Measurements from ENCODE around the gene SETX.

Gene SETX

DNA sequence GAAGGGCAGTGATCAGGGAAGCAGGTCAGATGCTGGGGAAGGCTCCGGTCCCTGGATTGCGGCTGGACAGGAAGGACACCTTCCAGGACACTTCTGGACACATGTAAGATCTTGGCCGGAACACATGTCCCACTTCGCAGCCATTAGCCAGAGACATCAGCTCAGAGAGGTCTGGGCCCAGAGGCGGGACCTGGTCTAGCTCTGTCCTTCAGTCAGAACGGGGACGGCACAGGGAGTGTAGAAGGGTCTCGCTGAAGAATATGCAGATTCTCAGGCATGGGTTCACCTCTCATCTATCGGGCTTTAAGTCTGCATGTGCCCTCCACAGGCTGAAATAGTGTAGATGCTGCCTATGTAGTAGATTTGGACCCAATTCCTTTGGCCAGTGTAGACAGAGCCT, 119.7 kb downstream of the SETX start:
- no peaks in the 10 kb centered on the region for H3K9me2 ChIP-seq (replicated peaks; ENCODE audit: insufficient read depth, low read length)
- H3K79me2 ChIP-seq (ENCODE audit: insufficient read depth, low read length), result no peaks in the 10 kb centered on the region
- H3F3A ChIP-seq (ENCODE audit: insufficient read depth), result no peaks in the 10 kb centered on the region
- H3K9ac ChIP-seq (ENCODE audit: low read length), result no peak overlapping the region
- H2AFZ ChIP-seq (ENCODE audit: low read depth, low read length, severe bottlenecking), result no peak overlapping the region
- H3K27me3 ChIP-seq (ENCODE audit: low read length), result no peaks in the 10 kb centered on the region
- no peak overlapping the region for H3K4me2 ChIP-seq (ENCODE audit: low read depth, low read length, poor library complexity, severe bottlenecking)
- TF ChIP-seq, protein P1, sequence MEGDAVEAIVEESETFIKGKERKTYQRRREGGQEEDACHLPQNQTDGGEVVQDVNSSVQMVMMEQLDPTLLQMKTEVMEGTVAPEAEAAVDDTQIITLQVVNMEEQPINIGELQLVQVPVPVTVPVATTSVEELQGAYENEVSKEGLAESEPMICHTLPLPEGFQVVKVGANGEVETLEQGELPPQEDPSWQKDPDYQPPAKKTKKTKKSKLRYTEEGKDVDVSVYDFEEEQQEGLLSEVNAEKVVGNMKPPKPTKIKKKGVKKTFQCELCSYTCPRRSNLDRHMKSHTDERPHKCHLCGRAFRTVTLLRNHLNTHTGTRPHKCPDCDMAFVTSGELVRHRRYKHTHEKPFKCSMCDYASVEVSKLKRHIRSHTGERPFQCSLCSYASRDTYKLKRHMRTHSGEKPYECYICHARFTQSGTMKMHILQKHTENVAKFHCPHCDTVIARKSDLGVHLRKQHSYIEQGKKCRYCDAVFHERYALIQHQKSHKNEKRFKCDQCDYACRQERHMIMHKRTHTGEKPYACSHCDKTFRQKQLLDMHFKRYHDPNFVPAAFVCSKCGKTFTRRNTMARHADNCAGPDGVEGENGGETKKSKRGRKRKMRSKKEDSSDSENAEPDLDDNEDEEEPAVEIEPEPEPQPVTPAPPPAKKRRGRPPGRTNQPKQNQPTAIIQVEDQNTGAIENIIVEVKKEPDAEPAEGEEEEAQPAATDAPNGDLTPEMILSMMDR (IDR thresholded peaks at IDR 0.05; ENCODE audit: insufficient read depth, low read length, poor library complexity, severe bottlenecking), result no peak
- TF ChIP-seq EZH2phosphoT487 (conservative IDR thresholded peaks at IDR 0.05; ENCODE audit: low read length), result no peak
- H3K27ac ChIP-seq (ENCODE audit: low read depth, low read length), result no peak overlapping the region
- no peaks in the 10 kb centered on the region for H3K9me3 ChIP-seq (ENCODE audit: insufficient read depth, low read length)
- H4K20me1 ChIP-seq (ENCODE audit: low read depth, low read length), result no peaks in the 10 kb centered on the region
- H3K4me3 ChIP-seq (ENCODE audit: insufficient read depth, low read length, poor library complexity, severe bottlenecking), result no peak overlapping the region
- H3K36me3 ChIP-seq (ENCODE audit: low read length), result no peaks in the 10 kb centered on the region

DNA sequence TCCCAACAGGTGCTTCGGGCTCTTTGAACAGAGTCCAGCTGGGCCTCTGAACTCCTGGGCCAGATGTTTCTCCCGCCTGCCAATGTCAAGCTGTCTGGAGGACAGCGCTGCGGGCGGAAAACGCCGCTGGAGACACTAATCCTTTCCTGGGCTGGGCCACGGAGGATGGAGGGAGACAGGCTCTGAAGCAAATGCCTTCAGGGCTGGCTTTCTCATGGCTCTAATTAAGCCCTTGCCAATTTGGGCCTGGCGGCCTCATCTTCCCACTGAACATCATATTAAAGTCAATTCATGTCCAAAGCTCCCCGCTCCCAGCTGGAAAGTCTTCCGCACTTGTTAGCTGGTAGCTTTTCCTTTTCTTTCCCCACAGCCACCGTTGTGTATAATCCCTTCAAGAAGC, 120.3 kb downstream of the SETX start:
- no peak for TF ChIP-seq EZH2phosphoT487 (conservative IDR thresholded peaks at IDR 0.05; ENCODE audit: low read length)
- TF ChIP-seq, protein P1 (IDR thresholded peaks at IDR 0.05; ENCODE audit: insufficient read depth, low read length, poor library complexity, severe bottlenecking), result no peak
- no peaks in the 10 kb centered on the region for H3K9me2 ChIP-seq (replicated peaks; ENCODE audit: insufficient read depth, low read length)
- H2AFZ ChIP-seq (ENCODE audit: low read depth, low read length, severe bottlenecking), result no peak overlapping the region
- H4K20me1 ChIP-seq (ENCODE audit: low read depth, low read length), result no peaks in the 10 kb centered on the region
- H3K9ac ChIP-seq (ENCODE audit: low read length), result no peak overlapping the region
- H3K36me3 ChIP-seq (ENCODE audit: low read length), result no peaks in the 10 kb centered on the region
- H3K4me3 ChIP-seq (ENCODE audit: insufficient read depth, low read length, poor library complexity, severe bottlenecking), result no peak overlapping the region
- no peaks in the 10 kb centered on the region for H3K9me3 ChIP-seq (ENCODE audit: insufficient read depth, low read length)
- H3K79me2 ChIP-seq (ENCODE audit: insufficient read depth, low read length), result no peaks in the 10 kb centered on the region
- no peaks in the 10 kb centered on the region for H3F3A ChIP-seq (ENCODE audit: insufficient read depth)
- no peak overlapping the region for H3K4me2 ChIP-seq (ENCODE audit: low read depth, low read length, poor library complexity, severe bottlenecking)
- no peak overlapping the region for H3K27ac ChIP-seq (ENCODE audit: low read depth, low read length)
- H3K27me3 ChIP-seq (ENCODE audit: low read length), result no peaks in the 10 kb centered on the region

DNA sequence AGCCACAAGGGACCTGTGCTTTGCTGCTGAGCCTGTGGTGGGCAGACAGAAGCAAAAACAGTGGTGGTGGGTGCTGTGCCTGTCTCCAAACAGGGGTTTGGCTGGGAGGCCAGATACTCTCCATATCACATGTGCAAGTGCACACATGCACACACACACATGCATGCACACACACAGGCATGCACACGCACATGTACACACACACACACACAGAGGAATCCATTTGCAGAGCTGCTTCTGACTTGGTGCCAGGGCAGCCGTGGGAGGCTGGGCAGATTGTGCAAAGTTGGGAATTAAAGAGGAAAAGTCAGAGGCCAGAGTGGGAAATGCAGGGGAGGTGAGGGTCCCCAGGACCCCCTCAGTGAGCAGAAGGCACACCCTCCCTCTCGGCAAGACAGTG, 121.6 kb downstream of the SETX start:
- no peaks in the 10 kb centered on the region for H3K27me3 ChIP-seq (ENCODE audit: low read length)
- H4K20me1 ChIP-seq (ENCODE audit: low read depth, low read length), result no peaks in the 10 kb centered on the region
- no peaks in the 10 kb centered on the region for H3K36me3 ChIP-seq (ENCODE audit: low read length)
- no peaks in the 10 kb centered on the region for H3K9me2 ChIP-seq (replicated peaks; ENCODE audit: insufficient read depth, low read length)
- H2AFZ ChIP-seq (ENCODE audit: low read depth, low read length, severe bottlenecking), result no peak overlapping the region
- no peak overlapping the region for H3K27ac ChIP-seq (ENCODE audit: low read depth, low read length)
- no peak for TF ChIP-seq EZH2phosphoT487 (conservative IDR thresholded peaks at IDR 0.05; ENCODE audit: low read length)
- TF ChIP-seq, protein P1 (IDR thresholded peaks at IDR 0.05; ENCODE audit: insufficient read depth, low read length, poor library complexity, severe bottlenecking), result no peak
- no peaks in the 10 kb centered on the region for H3F3A ChIP-seq (ENCODE audit: insufficient read depth)
- H3K9me3 ChIP-seq (ENCODE audit: insufficient read depth, low read length), result no peaks in the 10 kb centered on the region
- H3K4me3 ChIP-seq (ENCODE audit: insufficient read depth, low read length, poor library complexity, severe bottlenecking), result no peak overlapping the region
- H3K79me2 ChIP-seq (ENCODE audit: insufficient read depth, low read length), result no peaks in the 10 kb centered on the region
- H3K4me2 ChIP-seq (ENCODE audit: low read depth, low read length, poor library complexity, severe bottlenecking), result no peak overlapping the region
- no peak overlapping the region for H3K9ac ChIP-seq (ENCODE audit: low read length)

Measured in SU-DHL-6 (cell line).